HEK293 (cell line): ENCODE data around the gene SYPL2.

ENCODE experiments used
- CTCF ChIA-PET: fragments of 350-600 bp; formaldehyde crosslinking; extraction: SDS; loops from one replicate; lab custom pipeline; 2021; ENCODE audit warnings: antibody characterized with exemption; lab: Yijun Ruan, JAX
- POLR2A ChIA-PET: fragments of 300-600 bp; formaldehyde crosslinking; extraction: SDS; loops from one replicate; lab custom pipeline; 2020; ENCODE audit warnings: antibody characterized with exemption, inconsistent platforms; lab: Yijun Ruan, JAX
- H3K27ac ChIP-seq: fragments of 200-500 bp; sonication (Bioruptor generic); 2 replicates; pipeline ENCODE4 v1.5.1; 2014; ENCODE audit warnings: low read depth, low read length, control low read depth, inconsistent platforms; ENCODE audit errors: extremely low read depth
- H3K36me3 ChIP-seq, 2 experiments: fragments of 200-500 bp in 1 of 2; sonication (Bioruptor generic) in 1 of 2; 1 replicate in 1 of 2; 2 replicates in 1 of 2; pipeline ENCODE4 v1.5.1; 2014 to 2017; ENCODE audit warnings: inconsistent platforms in 2 of 2, low read length in 2 of 2; ENCODE audit not compliant: control insufficient read depth in 2 of 2, insufficient read depth in 1 of 2
- H3K4me1 ChIP-seq: fragments of 200-500 bp; sonication (Bioruptor generic); 2 replicates; pipeline ENCODE4 v1.5.1; 2014; ENCODE audit warnings: mild to moderate bottlenecking, low read length, inconsistent platforms; ENCODE audit not compliant: control insufficient read depth, insufficient read depth
- H3K4me3 ChIP-seq: 2 replicates; pipeline ENCODE4 v1.5.1; 2011; ENCODE audit warnings: low read depth, mild to moderate bottlenecking, control low read depth, low read length, moderate library complexity
- H3K9me3 ChIP-seq: fragments of 200-500 bp; sonication (Bioruptor generic); 2 replicates; pipeline ENCODE4 v1.5.1; 2014; ENCODE audit warnings: low read depth, low read length, inconsistent platforms; ENCODE audit not compliant: control insufficient read depth, insufficient read depth
- BCL11A ChIP-seq: fragments of 450-650 bp; formaldehyde crosslinking; IDR thresholded peaks from 2 replicates; pipeline ENCODE4 v1.5.1; 2016; ENCODE audit warnings: low read depth, missing biosample characterization, missing genetic modification characterization
- PRDM10 ChIP-seq: fragments of 450-650 bp; formaldehyde crosslinking; IDR thresholded peaks from 2 replicates; pipeline ENCODE4 v1.5.1; 2016; ENCODE audit warnings: missing biosample characterization, missing genetic modification characterization
- SALL2 ChIP-seq: fragments of 450-650 bp; formaldehyde crosslinking; IDR thresholded peaks from 2 replicates; pipeline ENCODE4 v1.5.0; 2017; ENCODE audit warnings: missing biosample characterization, mild to moderate bottlenecking, missing genetic modification characterization, borderline replicate concordance
- YY2 ChIP-seq: fragments of 450-650 bp; formaldehyde crosslinking; IDR thresholded peaks from 2 replicates; pipeline ENCODE4 v1.5.1; 2016; ENCODE audit warnings: missing biosample characterization, missing genetic modification characterization
- ZBTB11 ChIP-seq: fragments of 450-650 bp; formaldehyde crosslinking; conservative IDR thresholded peaks from 2 replicates; pipeline ENCODE4 v1.5.1; 2016; ENCODE audit warnings: low read depth, missing biosample characterization, missing genetic modification characterization
- ZBTB48 ChIP-seq: fragments of 450-650 bp; formaldehyde crosslinking; IDR thresholded peaks from 2 replicates; pipeline ENCODE4 v1.5.1; 2016; ENCODE audit warnings: missing biosample characterization, missing genetic modification characterization
- ZNF501 ChIP-seq: fragments of 450-650 bp; formaldehyde crosslinking; IDR thresholded peaks from 2 replicates; pipeline ENCODE4 v1.5.1; 2016; ENCODE audit warnings: missing biosample characterization, missing genetic modification characterization
- ZNF518A ChIP-seq: fragments of 450-650 bp; formaldehyde crosslinking; conservative IDR thresholded peaks from 2 replicates; pipeline ENCODE4 v1.5.1; 2016; ENCODE audit warnings: low read depth, missing biosample characterization, missing genetic modification characterization
- ZNF549 ChIP-seq: fragments of 450-650 bp; IDR thresholded peaks from 2 replicates; pipeline ENCODE4 v1.5.1; 2018; ENCODE audit warnings: missing biosample characterization, missing genetic modification characterization, mild to moderate bottlenecking, inconsistent platforms, moderate library complexity
- ZNF555 ChIP-seq: fragments of 450-650 bp; formaldehyde crosslinking; conservative IDR thresholded peaks from 2 replicates; pipeline ENCODE4 v1.5.1; 2017; ENCODE audit warnings: missing biosample characterization, mild to moderate bottlenecking, missing genetic modification characterization, inconsistent platforms

SYPL2 gene

GRCh38 chr1:109521002-109521951 is 54.9 kb downstream of the SYPL2 start:
- POLR2A ChIA-PET = no interaction called here
- CTCF ChIA-PET = interaction anchor here (0.6 to 36.3 kb wide), 5 partner anchors 11 to 31 kb away, joined by 3 to 1152 read pairs (median 32); partner anchors contain the start of genes CYB561D1 and GPR61
- TF ChIP-seq BCL11A (tag by site-specific recombination) = no peak
- 0 out of 2 replicates have a peak, but pooled peaks have one; percentile 30 for TF ChIP-seq ZBTB48
- no peak for TF ChIP-seq YY2 (tag by site-specific recombination)

GRCh38 chr1:109522026-109522425 is 55.7 kb downstream of the SYPL2 start:
- ChIA-PET CTCF (interaction anchor here (0.6 to 3.7 kb wide), 3 partner anchors 11 to 31 kb away, joined by 3 to 32 read pairs (median 7); no protein-coding TSS in a partner anchor), POLR2A (no interaction called here)
- no peak overlapping the region for H3K27ac ChIP-seq

More at GRCh38 chr1:109521002-109521951, 54.9 kb downstream of the SYPL2 start:
- no peaks in the 10 kb centered on the region for H3K36me3 ChIP-seq
- H3K9me3 ChIP-seq = no peaks in the 10 kb centered on the region
- H3K27ac ChIP-seq = no peak overlapping the region
- H3K4me1 ChIP-seq = no peaks in the 10 kb centered on the region
- no peak overlapping the region for H3K4me3 ChIP-seq

More at GRCh38 chr1:109522026-109522425, 55.7 kb downstream of the SYPL2 start:
- Histone ChIP-seq H3K4me1 (no peaks in the 10 kb centered on the region), H3K9me3 (no peaks in the 10 kb centered on the region), H3K4me3 (no peak overlapping the region), H3K36me3 (no peaks in the 10 kb centered on the region)
- no peak for TF ChIP-seq ZNF501 (tag by site-specific recombination)
- TF ChIP-seq ZNF549 (tag by site-specific recombination) = no peak
- no peak for TF ChIP-seq SALL2 (tag by site-specific recombination)
- TF ChIP-seq ZNF518A = no peak
- TF ChIP-seq ZNF555 (tag by site-specific recombination) = no peak
- TF ChIP-seq ZBTB11 = no peak
- TF ChIP-seq PRDM10 (tag by site-specific recombination) = no peak
